Measurements from ENCODE around the gene FHAD1. TPM values are rescaled to one million over a fixed set of nuclear protein-coding genes. Genes with fewer than 3 reads are reported as not detected.

FHAD1 gene
- total and polyA plus RNA-seq, 2 of the 13 experiments (the other 11 are each of a cell fraction or from before 2014, with no cell fraction given) = not detected

DNA sequence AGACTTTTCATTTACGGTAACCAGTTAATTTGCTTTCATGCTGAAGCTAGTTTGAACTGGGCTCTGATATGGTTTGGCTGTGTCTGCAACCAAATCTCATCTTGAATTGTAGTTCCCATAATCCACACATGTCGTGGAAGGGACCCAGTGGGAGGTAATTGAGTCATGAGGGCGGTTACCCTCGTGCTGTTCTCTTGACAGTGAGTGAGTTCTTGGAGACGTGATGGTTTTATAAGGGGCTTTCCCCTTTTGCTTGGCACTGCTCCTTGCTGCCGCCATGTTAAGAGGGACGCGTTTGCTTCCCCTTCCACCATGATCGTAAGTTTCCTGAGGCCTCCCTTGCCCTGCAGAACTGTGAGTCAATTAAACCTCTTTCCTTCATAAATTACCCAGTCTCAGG, 10.3 kb upstream of the FHAD1 start:
- Histone ChIP-seq H3K4me3 (replicated peaks in 1 of 3; ENCODE audit: insufficient read depth in 1 of 3, low read depth in 2 of 3, low read length in 3 of 3) (no peak overlapping the region), H2AFZ (ENCODE audit: low read length) (no peak overlapping the region), H3K79me2 (ENCODE audit: insufficient read depth, low read length) (no peaks in the 10 kb centered on the region), H3K27ac (ENCODE audit: extremely low read length, insufficient read depth, low read length) (no peak overlapping the region), H3K36me3 (replicated peaks in 1 of 2; ENCODE audit: control insufficient read depth in 1 of 2, insufficient read depth in 2 of 2, low read length in 2 of 2) (no peaks in the 10 kb centered on the region), H3K4me2 (ENCODE audit: low read depth, low read length) (no peak overlapping the region), H3K9ac (ENCODE audit: insufficient read depth, low read depth, low read length) (no peak overlapping the region), H3K9me3 (ENCODE audit: low read length) (no peaks in the 10 kb centered on the region), H3K27me3 (ENCODE audit: control insufficient read depth in 1 of 2, insufficient read depth in 2 of 2, low read length in 2 of 2) (peaks cover 2 to 33% of the 10 kb centered on the region in 2 experiments; a peak in 2 of 5 replicates), H3K4me1 (ENCODE audit: insufficient read depth, low read length) (peaks cover 8% of the 10 kb centered on the region), H4K20me1 (ENCODE audit: insufficient read depth, low read length) (no peaks in the 10 kb centered on the region)
- POLR2A ChIA-PET = no interaction called here
- BruUV-seq (replicated peaks) = no TSS peak
- ATAC-seq (no peak), FAIRE-seq (no peak), DNase-seq (ENCODE audit: low spot score) (no peak)
- CTCF ChIA-PET (ENCODE audit: low intra/inter-chr PET ratio, low total read pairs) = no interaction called here
- WGBS (ENCODE audit: low lambda C conversion rate) = 60% methylated on average over 9 of the region's 9 CpGs
- intact Hi-C loops (cut with micrococcal nuclease; ENCODE audit: unreplicated experiment) = no loop called here
- TF ChIP-seq KDM2A (CRISPR knock-in tag; IDR thresholded peaks at IDR 0.05; ENCODE audit: borderline replicate concordance, low read depth) (no peak), FOXK1 (CRISPR knock-in tag; IDR thresholded peaks at IDR 0.05; ENCODE audit: borderline replicate concordance, low read depth) (no peak)
- in situ Hi-C loops (cut with HindIII; ENCODE audit: extremely low pct_ligation_motif_present, low pct_unique_long_range_greater_than_20kb) = no loop called here

GRCh38 chr1:15238789-15239188, 8.2 kb upstream of the FHAD1 start:
- DNase-seq (ENCODE audit: low spot score) (no peak), FAIRE-seq (no peak), ATAC-seq (no peak)
- Histone ChIP-seq H3K9me3 (ENCODE audit: low read length) (no peaks in the 10 kb centered on the region), H2AFZ (ENCODE audit: low read length) (no peak overlapping the region), H3K79me2 (ENCODE audit: insufficient read depth, low read length) (no peaks in the 10 kb centered on the region), H3K9ac (ENCODE audit: insufficient read depth, low read depth, low read length) (no peak overlapping the region), H3K27me3 (ENCODE audit: control insufficient read depth in 1 of 2, insufficient read depth in 2 of 2, low read length in 2 of 2) (peaks cover 4 to 43% of the 10 kb centered on the region in 2 experiments; a peak in 3 of 5 replicates), H3K4me1 (ENCODE audit: insufficient read depth, low read length) (peaks cover 8% of the 10 kb centered on the region), H3K4me3 (replicated peaks in 1 of 3; ENCODE audit: insufficient read depth in 1 of 3, low read depth in 2 of 3, low read length in 3 of 3) (no peak overlapping the region), H4K20me1 (ENCODE audit: insufficient read depth, low read length) (no peaks in the 10 kb centered on the region), H3K27ac (ENCODE audit: extremely low read length, insufficient read depth, low read length) (no peak overlapping the region), H3K4me2 (ENCODE audit: low read depth, low read length) (no peak overlapping the region), H3K36me3 (replicated peaks in 1 of 2; ENCODE audit: control insufficient read depth in 1 of 2, insufficient read depth in 2 of 2, low read length in 2 of 2) (no peaks in the 10 kb centered on the region)
- WGBS (ENCODE audit: low lambda C conversion rate) = 0% methylated on average over 1 of the region's 1 CpG
- intact Hi-C loops (cut with micrococcal nuclease; ENCODE audit: unreplicated experiment) = no loop called here
- ChIA-PET POLR2A (no interaction called here), CTCF (ENCODE audit: low intra/inter-chr PET ratio, low total read pairs) (no interaction called here)
- TF ChIP-seq ZNF530 (CRISPR knock-in tag; IDR thresholded peaks at IDR 0.05; ENCODE audit: low read depth) = no peak
- no peak for TF ChIP-seq ATF1 (CRISPR knock-in tag; IDR thresholded peaks at IDR 0.05)
- no peak for TF ChIP-seq JUN (CRISPR knock-in tag; IDR thresholded peaks at IDR 0.05)
- TF ChIP-seq ATF4 (CRISPR knock-in tag; IDR thresholded peaks at IDR 0.05) = peak in 1 of 2 experiments; percentile 57; a peak in 1 of 4 replicates
- in situ Hi-C loops (cut with HindIII; ENCODE audit: extremely low pct_ligation_motif_present, low pct_unique_long_range_greater_than_20kb) = no loop called here
- no TSS peak for BruUV-seq (replicated peaks)

Measured in HepG2 (cell line).